Stimulated activated CD8-positive, alpha-beta memory T cell treated with anti-CD3 and anti-CD28 coated beads, Interleukin-12 subunit alpha, Interleukin-12 subunit beta, amount 100 ng/mL, for 24 hours (primary cell): ENCODE results near the gene RPUSD4.
"Not testable (repeated sequence)": the region's sequence is repeated elsewhere in the genome, so short reads cannot be mapped to it uniquely, and the experiment has no call there.

Experiments
- DNase-seq: peaks from one replicate; pipeline ENCODE4 v3.0.0-alpha.2; 2020; ENCODE audit errors: extremely low read depth

RPUSD4 gene

GRCh38 chr11:126211236-126212088 lies at the start of gene RPUSD4, which contains the start of gene FAM118B:
Gene RPUSD4 (minus strand): TSS chr11:126211650. CDS start chr11:126211638, 12 bp downstream.
Gene FAM118B (plus strand): TSS chr11:126211782. CDS start chr11:126235002, 23,220 bp downstream.
- DNase-seq = peak; percentile 97

GRCh38 chr11:126257764-126258163 lies 46.3 kb upstream of the RPUSD4 start:
- DNase-seq = no peak

GRCh38 chr11:126257144-126257543 lies 45.7 kb upstream of the RPUSD4 start:
- no peak for DNase-seq

GRCh38 chr11:126256216-126256615 lies 44.8 kb upstream of the RPUSD4 start:
- DNase-seq = no peak

- not testable (repeated sequence) for DNase-seq
These were observed 44.1 kb upstream of the RPUSD4 start for GRCh38 chr11:126255507-126255906.

- DNase-seq = no peak
These were observed 43.4 kb upstream of the RPUSD4 start for GRCh38 chr11:126254819-126255218.

GRCh38 chr11:126253265-126253664 lies 41.8 kb upstream of the RPUSD4 start:
- no peak for DNase-seq

- no peak for DNase-seq
These were observed 35.2 kb upstream of the RPUSD4 start for GRCh38 chr11:126246636-126247035.

GRCh38 chr11:126233391-126233790 lies 21.9 kb upstream of the RPUSD4 start:
- DNase-seq = no peak

- no peak for DNase-seq
These were observed 21.2 kb upstream of the RPUSD4 start for GRCh38 chr11:126232683-126233082.

GRCh38 chr11:126231725-126232459 lies 20.4 kb upstream of the RPUSD4 start:
- no peak for DNase-seq

- no peak for DNase-seq
These were observed 18.5 kb upstream of the RPUSD4 start for GRCh38 chr11:126229858-126230540.

GRCh38 chr11:126226334-126227084 lies 15.1 kb upstream of the RPUSD4 start:
- no peak for DNase-seq

- no peak for DNase-seq
These were observed 13.8 kb upstream of the RPUSD4 start for GRCh38 chr11:126225295-126225665.

GRCh38 chr11:126224647-126225294 lies 13.3 kb upstream of the RPUSD4 start:
- DNase-seq = no peak

GRCh38 chr11:126219547-126219946 lies 8.1 kb upstream of the RPUSD4 start:
- no peak for DNase-seq

- DNase-seq = no peak
These were observed 6.0 kb upstream of the RPUSD4 start for GRCh38 chr11:126217491-126217890.

- no peak for DNase-seq
These were observed 5.3 kb upstream of the RPUSD4 start for GRCh38 chr11:126216526-126217305.

- DNase-seq = no peak
These were observed 3.4 kb upstream of the RPUSD4 start for GRCh38 chr11:126214841-126215240.

GRCh38 chr11:126214441-126214840 lies 3.0 kb upstream of the RPUSD4 start:
- no peak for DNase-seq
